Measurements from ENCODE around the gene KCNS1. TPM values are rescaled to one million over a fixed set of nuclear protein-coding genes. Genes with fewer than 3 reads are reported as not detected.

KCNS1 gene
- total RNA-seq, 6 donors from 2014 or later, result 0.69 to 4.7 (median 2.6) TPM

DNA sequence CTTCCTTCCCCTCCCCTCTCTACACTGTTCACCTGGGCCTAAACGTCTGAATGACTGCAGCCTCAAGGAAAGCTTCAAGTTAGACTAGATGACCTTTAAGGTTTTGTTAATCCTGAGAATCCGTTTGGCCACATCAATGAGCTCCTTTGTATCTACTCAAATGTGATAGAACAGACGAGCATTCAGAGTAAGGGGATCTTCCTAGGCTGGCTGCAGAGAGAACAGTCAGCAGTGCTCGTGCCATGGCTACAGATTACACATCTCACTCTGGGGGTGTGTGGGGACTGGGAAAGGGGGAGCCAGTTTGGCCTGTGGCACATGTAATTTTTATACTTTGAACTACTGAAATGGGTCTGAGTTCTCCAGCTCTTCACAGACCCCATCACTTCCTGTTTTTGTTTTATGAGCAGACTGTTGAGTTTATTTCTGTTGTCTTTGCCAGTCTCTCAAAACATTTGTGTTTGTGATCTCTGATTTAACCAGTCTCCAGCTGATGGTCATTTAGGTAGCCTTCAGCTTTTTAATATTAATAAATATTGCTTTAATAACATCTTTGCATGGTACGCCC, 50.9 kb downstream of the KCNS1 start:
- Histone ChIP-seq H3K9me3 (no peaks in the 10 kb centered on the region), H3K27ac (no peak overlapping the region), H3K36me3 (peaks cover 0 to 14% (median 0%) of the 10 kb centered on the region in 4 donors), H3K27me3 (no peaks in the 10 kb centered on the region), H3K4me1 (peaks cover 26 to 49% (median 40%) of the 10 kb centered on the region in 4 donors), H3K4me3 (no peak overlapping the region)
- WGBS, 2 donors, result 52 to 56% methylated on average over 5 of the region's 5 CpGs
- TF ChIP-seq POLR2AphosphoS5 (IDR thresholded peaks at IDR 0.05) (no peak), EP300 (IDR thresholded peaks at IDR 0.05) (no peak)
- DNase-seq (no peak), ATAC-seq (ENCODE audit: low FRiP score in 2 of 2) (no peak)

DNA sequence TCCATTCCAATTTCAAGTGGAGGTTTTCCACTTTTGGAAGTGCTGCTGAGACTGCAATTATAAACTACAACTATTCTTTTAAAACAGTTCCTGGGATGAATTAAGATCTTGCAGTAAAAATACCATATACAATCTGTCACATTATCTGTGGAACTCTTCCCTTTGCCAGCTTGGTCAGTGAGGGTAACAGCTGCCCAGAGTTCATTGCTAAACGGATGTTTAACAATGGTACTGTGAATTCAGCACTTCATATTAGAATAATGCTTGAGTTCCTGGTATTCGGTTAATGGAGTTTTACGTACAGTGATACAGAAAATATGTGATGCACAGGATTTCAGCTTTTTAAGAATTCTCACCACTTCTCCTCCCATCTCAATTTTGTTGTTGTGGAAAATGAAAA, 51.5 kb downstream of the KCNS1 start:
- H3K4me3 ChIP-seq, result no peak overlapping the region
- no peak overlapping the region for H3K27ac ChIP-seq
- no peaks in the 10 kb centered on the region for H3K27me3 ChIP-seq
- peaks cover 0 to 11% (median 0%) of the 10 kb centered on the region in 4 donors for H3K36me3 ChIP-seq
- H3K9me3 ChIP-seq, result no peaks in the 10 kb centered on the region
- peaks cover 32 to 51% (median 44%) of the 10 kb centered on the region in 4 donors for H3K4me1 ChIP-seq
- no peak for TF ChIP-seq EP300 (IDR thresholded peaks at IDR 0.05)
- TF ChIP-seq, protein P1, sequence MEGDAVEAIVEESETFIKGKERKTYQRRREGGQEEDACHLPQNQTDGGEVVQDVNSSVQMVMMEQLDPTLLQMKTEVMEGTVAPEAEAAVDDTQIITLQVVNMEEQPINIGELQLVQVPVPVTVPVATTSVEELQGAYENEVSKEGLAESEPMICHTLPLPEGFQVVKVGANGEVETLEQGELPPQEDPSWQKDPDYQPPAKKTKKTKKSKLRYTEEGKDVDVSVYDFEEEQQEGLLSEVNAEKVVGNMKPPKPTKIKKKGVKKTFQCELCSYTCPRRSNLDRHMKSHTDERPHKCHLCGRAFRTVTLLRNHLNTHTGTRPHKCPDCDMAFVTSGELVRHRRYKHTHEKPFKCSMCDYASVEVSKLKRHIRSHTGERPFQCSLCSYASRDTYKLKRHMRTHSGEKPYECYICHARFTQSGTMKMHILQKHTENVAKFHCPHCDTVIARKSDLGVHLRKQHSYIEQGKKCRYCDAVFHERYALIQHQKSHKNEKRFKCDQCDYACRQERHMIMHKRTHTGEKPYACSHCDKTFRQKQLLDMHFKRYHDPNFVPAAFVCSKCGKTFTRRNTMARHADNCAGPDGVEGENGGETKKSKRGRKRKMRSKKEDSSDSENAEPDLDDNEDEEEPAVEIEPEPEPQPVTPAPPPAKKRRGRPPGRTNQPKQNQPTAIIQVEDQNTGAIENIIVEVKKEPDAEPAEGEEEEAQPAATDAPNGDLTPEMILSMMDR (IDR thresholded peaks at IDR 0.05), result no peak
- TF ChIP-seq POLR2AphosphoS5 (IDR thresholded peaks at IDR 0.05), result no peak
- no peak for TF ChIP-seq POLR2A (IDR thresholded peaks at IDR 0.05)
- 46 to 56% methylated on average over 3 of the region's 3 CpGs for WGBS, 2 donors
- no peak for ATAC-seq (ENCODE audit: low FRiP score in 2 of 2)
- DNase-seq, result no peak

DNA sequence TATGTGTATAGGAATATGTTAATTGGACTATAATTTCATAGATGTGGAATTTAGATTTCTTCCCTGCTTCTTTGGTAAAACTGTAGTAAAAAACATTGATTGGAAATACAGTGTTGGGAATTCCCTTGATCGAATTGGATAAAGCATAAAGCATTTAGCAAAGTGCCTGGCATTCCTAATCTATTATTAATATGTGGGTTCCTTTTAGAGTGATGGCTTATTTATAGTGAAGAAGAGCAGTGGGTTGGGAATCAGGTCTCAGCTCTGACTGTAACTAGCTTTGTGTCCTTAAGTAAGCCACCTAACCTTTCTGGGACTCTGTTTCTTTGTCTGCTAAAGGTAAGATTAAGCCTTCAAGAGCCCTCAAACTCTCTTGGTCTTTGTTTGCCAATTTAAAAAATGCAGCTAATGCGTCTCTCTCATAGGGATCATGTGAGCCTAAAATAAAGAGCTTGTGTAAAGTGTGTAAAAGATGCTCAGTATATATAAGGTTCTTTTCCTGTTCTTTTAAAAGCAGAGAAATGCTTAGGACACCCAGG, 53.3 kb downstream of the KCNS1 start:
- no peak for ATAC-seq (ENCODE audit: low FRiP score in 2 of 2)
- H3K9me3 ChIP-seq, result no peaks in the 10 kb centered on the region
- peaks cover 27 to 44% (median 36%) of the 10 kb centered on the region in 4 donors for H3K4me1 ChIP-seq
- H3K27me3 ChIP-seq, result no peaks in the 10 kb centered on the region
- DNase-seq, result no peak
- no peaks in the 10 kb centered on the region for H3K36me3 ChIP-seq
- H3K4me3 ChIP-seq, result no peak overlapping the region
- TF ChIP-seq EP300 (IDR thresholded peaks at IDR 0.05) (no peak), POLR2AphosphoS5 (IDR thresholded peaks at IDR 0.05) (no peak), POLR2A (IDR thresholded peaks at IDR 0.05) (no peak)
- TF ChIP-seq, protein P1 (IDR thresholded peaks at IDR 0.05), result no peak
- WGBS, 2 donors, result 67 to 82% methylated on average over 2 of the region's 2 CpGs
- no peak overlapping the region for H3K27ac ChIP-seq

DNA sequence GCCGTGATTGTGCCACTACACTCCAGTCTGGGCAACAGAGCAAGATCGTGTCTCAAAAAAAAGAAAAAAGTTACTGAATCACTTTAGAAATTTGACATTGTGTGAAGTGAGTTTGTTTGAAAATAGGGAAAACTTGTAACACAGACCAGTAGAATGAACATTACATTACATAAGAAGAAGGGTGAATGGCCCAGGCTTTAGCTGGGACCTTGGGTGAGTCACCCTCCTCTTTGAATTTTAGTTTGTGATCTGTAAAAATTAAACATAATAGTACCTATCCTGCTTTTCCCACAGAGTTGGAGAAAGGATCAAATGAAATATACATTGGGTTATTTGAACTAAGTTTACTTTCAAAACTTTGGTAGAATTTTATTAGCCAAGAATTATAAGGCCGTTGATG, 56.3 kb downstream of the KCNS1 start:
- 83 to 85% methylated on average over 3 of the region's 3 CpGs for WGBS, 2 donors
- no peak for TF ChIP-seq POLR2AphosphoS5 (IDR thresholded peaks at IDR 0.05)
- TF ChIP-seq EP300 (IDR thresholded peaks at IDR 0.05), result no peak
- TF ChIP-seq, protein P1 (IDR thresholded peaks at IDR 0.05), result no peak
- no peak for TF ChIP-seq POLR2A (IDR thresholded peaks at IDR 0.05)
- no peak for ATAC-seq (ENCODE audit: low FRiP score in 2 of 2)
- H3K4me1 ChIP-seq, result peaks cover 22 to 43% (median 32%) of the 10 kb centered on the region in 4 donors
- no peaks in the 10 kb centered on the region for H3K9me3 ChIP-seq
- no peaks in the 10 kb centered on the region for H3K36me3 ChIP-seq
- H3K4me3 ChIP-seq, result no peak overlapping the region
- no peak for DNase-seq
- no peaks in the 10 kb centered on the region for H3K27me3 ChIP-seq
- H3K27ac ChIP-seq, result no peak overlapping the region

DNA sequence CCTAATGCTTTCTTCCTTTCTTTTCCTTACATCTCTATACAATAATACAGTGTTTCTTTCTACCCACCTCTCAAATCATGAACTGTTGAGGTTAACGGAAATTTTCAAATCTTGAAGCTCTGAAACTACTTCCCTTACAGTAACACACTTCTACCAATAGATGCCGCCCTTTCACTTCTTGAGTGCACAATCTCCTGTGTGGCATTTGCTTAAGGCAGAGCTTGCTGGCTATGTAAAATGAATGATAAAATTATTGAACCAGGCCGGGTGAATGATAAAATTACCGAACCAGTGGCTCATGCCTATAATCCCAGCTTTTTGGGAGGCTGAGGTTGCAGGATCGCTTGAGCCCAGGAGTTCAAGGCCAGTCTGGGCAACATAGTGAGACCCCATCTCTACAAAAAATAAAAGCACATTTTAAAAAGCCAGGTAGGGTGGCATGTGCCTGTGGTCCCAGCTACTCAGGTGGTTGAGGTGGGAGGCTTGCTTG, 56.8 kb downstream of the KCNS1 start:
- ATAC-seq (ENCODE audit: low FRiP score in 2 of 2) (peak; percentile 83 to 87), DNase-seq (peak in 1 of 2 donors; percentile 36)
- H3K27ac ChIP-seq, result no peak overlapping the region
- TF ChIP-seq, protein P1 (IDR thresholded peaks at IDR 0.05), result peak; percentile 61 to 85 (median 74)
- no peak for TF ChIP-seq POLR2A (IDR thresholded peaks at IDR 0.05)
- peaks cover 21 to 44% (median 33%) of the 10 kb centered on the region in 4 donors for H3K4me1 ChIP-seq
- H3K27me3 ChIP-seq, result no peaks in the 10 kb centered on the region
- 31 to 45% methylated on average over 5 of the region's 5 CpGs for WGBS, 2 donors
- H3K4me3 ChIP-seq, result no peak overlapping the region
- H3K36me3 ChIP-seq, result no peaks in the 10 kb centered on the region
- no peaks in the 10 kb centered on the region for H3K9me3 ChIP-seq
